HG03520 (cell line): Measurements from ENCODE around the gene DIAPH3.

Source experiments
- ATAC-seq: cut with Tn5 transposase; IDR thresholded peaks from one replicate; pipeline ENCODE4 v1.9.1; 2021; ENCODE audit warnings: mild to moderate bottlenecking, moderate library complexity; ENCODE audit not compliant: unreplicated experiment

DIAPH3 gene

GRCh38 chr13:59681636-59682311, 482.0 kb downstream of the DIAPH3 start:
- ATAC-seq: no peak

- ATAC-seq: peak; percentile 47
Observed at GRCh38 chr13:59680429-59681024, 483.2 kb downstream of the DIAPH3 start.

GRCh38 chr13:59679254-59679653, 484.5 kb downstream of the DIAPH3 start:
- ATAC-seq: no peak

- ATAC-seq: peak; percentile 76
Observed at GRCh38 chr13:59677966-59678814, 485.5 kb downstream of the DIAPH3 start.

- no peak for ATAC-seq
Observed at GRCh38 chr13:59677430-59677829, 486.3 kb downstream of the DIAPH3 start.

- no peak for ATAC-seq
Observed at GRCh38 chr13:59674616-59675015, 489.1 kb downstream of the DIAPH3 start.

GRCh38 chr13:59673286-59673685, 490.4 kb downstream of the DIAPH3 start:
- no peak for ATAC-seq

- no peak for ATAC-seq
Observed at GRCh38 chr13:59672445-59672844, 491.3 kb downstream of the DIAPH3 start.

GRCh38 chr13:59671881-59672280, 491.8 kb downstream of the DIAPH3 start:
- ATAC-seq: no peak

- no peak for ATAC-seq
Observed at GRCh38 chr13:59666504-59666903, 497.2 kb downstream of the DIAPH3 start.

- no peak for ATAC-seq
Observed at GRCh38 chr13:59665732-59666131, 498.0 kb downstream of the DIAPH3 start.

GRCh38 chr13:59665184-59665583, 498.5 kb downstream of the DIAPH3 start:
- ATAC-seq: no peak

- ATAC-seq: no peak
Observed at GRCh38 chr13:59664586-59664985, 499.1 kb downstream of the DIAPH3 start.

- no peak for ATAC-seq
Observed at GRCh38 chr13:59663707-59664106, 500.0 kb downstream of the DIAPH3 start.

- ATAC-seq: no peak
Observed at GRCh38 chr13:59660582-59660981, 503.1 kb downstream of the DIAPH3 start.

- ATAC-seq: no peak
Observed at GRCh38 chr13:59659981-59660380, 503.7 kb downstream of the DIAPH3 start.

- ATAC-seq: no peak
Observed at GRCh38 chr13:59658738-59659330, 504.9 kb downstream of the DIAPH3 start.

- no peak for ATAC-seq
Observed at GRCh38 chr13:59658027-59658737, 505.5 kb downstream of the DIAPH3 start.

GRCh38 chr13:59653916-59654315, 509.8 kb downstream of the DIAPH3 start:
- no peak for ATAC-seq

- no peak for ATAC-seq
Observed at GRCh38 chr13:59651479-59651878, 512.2 kb downstream of the DIAPH3 start.
